Right hindlimb (tissue), 1 donor: ENCODE data around the gene IL10RA.
"Not testable (repeated sequence)": the region's sequence is repeated elsewhere in the genome, so short reads cannot be mapped to it uniquely, and the experiment has no call there.

ENCODE experiments used
- DNase-seq: peaks from one replicate; pipeline ENCODE4 v3.0.0-alpha.2; 2018

The IL10RA gene

GRCh38 chr11:117962826-117963225 lies 23.4 kb upstream of the IL10RA start:
- DNase-seq: no peak

DNA sequence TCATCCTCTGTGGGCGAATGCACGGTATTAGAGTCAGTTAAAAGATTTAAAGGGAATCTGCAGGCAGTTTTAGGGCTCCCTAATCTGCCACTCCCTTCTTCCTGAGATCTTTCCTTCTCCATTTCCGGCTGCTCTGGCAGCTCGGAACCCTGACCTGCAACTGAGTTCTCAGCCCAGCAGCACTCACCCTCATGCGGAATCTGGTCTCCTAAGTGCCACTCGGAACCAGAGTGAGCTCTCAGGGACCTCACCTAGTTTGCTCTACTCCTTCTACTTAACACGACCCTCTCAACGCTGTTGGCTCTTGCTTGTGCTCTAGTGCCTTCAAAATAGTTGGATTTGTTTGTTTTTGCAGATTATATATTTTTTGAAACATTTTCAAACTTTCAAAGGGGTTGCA lies 19.3 kb upstream of the IL10RA start:
- no peak for DNase-seq

- no peak for DNase-seq
Observed at GRCh38 chr11:117969160-117969991, 16.8 kb upstream of the IL10RA start.

DNA sequence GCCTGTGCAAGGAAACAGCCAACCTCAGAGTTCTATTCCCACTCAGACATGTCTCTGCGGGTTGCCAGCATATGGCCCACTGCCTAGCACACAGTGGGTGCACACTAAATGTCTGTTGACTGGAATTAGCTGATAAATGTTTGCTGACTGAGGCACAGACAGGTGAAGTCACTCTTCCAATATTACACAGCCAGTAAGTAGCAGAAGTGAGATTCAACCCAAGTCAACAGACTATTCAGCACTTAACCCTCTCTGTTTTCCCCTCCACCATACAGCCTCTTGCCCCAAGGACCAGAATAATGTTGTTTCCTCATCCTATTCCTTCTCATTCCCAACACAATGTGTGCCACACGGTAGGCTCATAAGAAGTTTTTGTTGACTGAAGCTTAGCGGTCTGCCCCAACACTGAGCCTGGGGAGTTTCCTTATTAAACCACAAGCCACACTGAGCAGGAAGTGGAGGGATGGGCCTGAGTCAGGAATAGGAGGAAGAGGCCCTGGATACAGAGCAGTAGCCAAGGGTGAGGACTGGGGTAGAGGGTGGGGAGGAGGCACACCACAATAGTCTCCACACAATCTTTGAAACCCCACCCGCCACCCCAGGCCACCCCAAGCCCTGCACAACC lies 15.7 kb upstream of the IL10RA start:
- no peak for DNase-seq

- no peak for DNase-seq
Observed at GRCh38 chr11:117972044-117972443, 14.2 kb upstream of the IL10RA start.

- no peak for DNase-seq
Observed at GRCh38 chr11:117972629-117973502, 13.3 kb upstream of the IL10RA start.

GRCh38 chr11:117973503-117973860 lies 12.7 kb upstream of the IL10RA start:
- no peak for DNase-seq

- DNase-seq: no peak
Observed at GRCh38 chr11:117976445-117976844, 9.7 kb upstream of the IL10RA start.

DNA sequence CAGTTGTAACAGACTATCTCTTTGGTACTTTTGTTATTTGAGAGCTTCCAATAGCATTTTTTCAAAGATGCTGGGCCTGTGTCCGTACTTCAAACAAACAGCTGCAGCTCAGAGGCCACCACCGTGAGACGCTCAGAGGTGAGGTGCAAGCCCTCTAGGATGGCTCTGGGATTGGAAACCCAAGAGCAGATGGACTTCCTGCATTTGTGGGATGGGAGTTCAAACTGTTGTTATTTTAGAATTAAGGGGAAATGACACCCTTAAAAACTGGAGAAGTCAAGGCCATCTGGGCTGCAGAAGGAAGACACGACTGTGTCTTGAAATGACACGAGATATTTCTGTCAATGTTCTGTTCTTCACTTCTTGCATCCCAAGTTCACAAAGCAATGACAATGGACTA lies 9.2 kb upstream of the IL10RA start:
- no peak for DNase-seq

GRCh38 chr11:117977612-117978264 lies 8.5 kb upstream of the IL10RA start:
- DNase-seq: not testable (repeated sequence)

DNA sequence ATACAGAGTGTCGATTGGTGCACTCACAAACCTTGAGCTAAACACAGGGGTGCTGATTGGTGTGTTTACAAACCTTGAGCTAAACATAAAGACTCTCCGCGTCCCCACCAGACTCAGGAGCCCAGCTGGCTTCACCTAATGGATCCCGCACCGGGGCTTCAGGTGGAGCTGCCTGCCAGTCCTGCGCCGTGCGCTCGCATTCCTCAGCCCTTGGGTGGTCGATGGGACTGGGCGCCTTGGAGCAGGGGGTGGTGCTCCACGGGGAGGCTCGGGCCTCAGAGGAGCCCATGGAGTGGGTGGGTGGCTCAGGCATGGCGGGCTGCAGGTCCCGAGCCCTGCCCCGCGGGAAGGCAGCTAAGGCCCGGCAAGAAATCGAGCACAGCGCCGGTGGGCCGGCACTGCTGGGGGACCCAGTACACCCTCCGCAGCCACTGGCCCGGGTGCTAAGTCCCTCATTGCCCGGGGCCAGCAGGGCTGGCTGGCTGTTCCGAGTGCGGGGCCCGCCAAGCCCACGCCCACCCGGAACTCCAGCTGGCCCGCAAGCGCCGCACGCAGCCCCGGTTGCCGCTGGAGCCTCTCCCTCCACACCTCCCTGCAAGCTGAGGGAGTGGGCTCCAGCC lies 7.8 kb upstream of the IL10RA start:
- not testable (repeated sequence) for DNase-seq

- no peak for DNase-seq
Observed at GRCh38 chr11:117978991-117979390, 7.2 kb upstream of the IL10RA start.

DNA sequence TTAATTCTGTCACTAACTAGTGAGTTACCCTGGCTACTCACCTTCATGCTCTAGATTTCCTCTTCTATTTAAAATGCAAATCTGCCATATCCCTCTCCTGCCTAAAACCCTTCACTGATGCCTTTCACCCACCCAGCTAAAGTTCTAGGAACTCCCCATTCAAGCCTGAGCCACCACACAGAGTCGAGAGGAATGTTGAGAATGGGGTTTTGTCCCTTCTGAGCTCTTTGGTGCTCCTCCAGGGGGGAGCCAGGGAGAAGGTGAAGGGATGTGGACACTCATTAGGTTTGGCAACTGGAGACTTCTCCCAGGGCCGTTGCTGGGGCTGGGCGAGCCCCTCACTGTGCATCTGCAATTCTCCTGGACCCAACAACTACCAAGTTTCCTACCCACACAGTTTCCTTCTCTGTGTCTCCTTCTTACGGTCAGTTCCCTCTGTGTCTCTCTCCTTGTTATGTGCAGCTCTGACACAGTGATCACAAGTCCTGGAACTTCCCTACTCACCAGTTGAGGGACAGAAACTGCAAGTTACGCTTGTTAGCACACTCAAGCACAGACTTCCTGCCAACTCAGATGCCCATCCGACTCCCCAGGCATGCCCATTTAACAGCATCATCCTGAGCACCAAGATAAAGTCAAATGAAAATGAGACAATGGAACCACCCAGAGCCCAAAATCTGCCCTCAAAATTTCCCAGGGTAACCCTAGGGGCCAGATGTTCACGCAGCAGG lies 6.5 kb upstream of the IL10RA start:
- no peak for DNase-seq

- no peak for DNase-seq
Observed at GRCh38 chr11:117980280-117980679, 5.9 kb upstream of the IL10RA start.

DNA sequence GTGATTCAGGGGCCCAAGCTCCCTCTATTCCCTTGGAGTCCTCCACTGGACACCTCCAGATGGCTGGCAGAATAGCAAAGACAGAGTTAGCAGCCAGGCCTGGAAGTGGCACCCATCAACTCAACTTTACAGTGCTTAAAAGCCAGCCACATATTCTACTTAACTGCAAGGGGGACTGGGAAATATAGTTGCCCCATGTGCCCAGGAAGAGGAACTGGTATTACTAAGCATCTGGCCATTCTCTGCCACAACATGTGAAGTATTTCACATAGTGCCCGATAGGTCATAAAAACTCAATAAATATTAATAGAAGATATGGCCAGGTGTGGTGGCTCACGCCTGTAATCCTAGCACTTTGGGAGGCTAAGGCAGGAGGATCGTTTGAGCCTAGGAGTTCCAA lies 5.5 kb upstream of the IL10RA start:
- DNase-seq: no peak

DNA sequence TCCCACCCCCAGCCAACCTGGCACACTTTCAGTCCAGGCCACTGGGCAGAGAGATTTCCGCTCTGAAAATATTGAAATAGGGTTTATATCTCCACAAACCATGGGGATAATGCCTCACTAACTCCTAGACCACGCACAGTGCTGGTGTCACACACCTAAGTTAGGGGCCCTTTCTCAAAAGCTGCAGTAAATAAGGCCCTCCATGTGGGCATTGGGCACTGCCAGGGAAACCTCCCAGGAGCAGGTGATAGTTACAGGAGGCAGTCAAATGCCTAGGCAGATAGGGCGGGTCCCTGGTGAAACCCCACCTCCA lies 3.1 kb upstream of the IL10RA start:
- DNase-seq: no peak

DNA sequence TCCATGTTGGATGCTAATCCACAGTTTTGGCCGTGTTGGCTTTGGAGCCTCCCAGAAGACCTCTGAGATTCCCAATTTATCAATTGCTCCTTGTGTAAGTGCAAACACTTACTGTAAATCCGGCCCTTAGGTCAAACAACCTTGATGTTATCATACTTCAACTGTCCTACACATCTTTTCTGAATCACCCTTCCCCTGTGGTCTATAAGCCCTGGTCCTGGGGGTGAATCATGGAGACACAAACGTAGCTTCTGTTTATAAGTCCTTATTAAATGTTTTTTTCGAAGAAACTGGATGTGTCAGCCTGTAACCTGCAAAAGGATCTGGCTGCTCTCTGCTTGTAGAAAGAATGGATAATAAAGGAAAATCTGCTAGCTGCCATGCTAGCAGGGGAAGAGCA lies 1.7 kb upstream of the IL10RA start:
- DNase-seq: no peak

DNA sequence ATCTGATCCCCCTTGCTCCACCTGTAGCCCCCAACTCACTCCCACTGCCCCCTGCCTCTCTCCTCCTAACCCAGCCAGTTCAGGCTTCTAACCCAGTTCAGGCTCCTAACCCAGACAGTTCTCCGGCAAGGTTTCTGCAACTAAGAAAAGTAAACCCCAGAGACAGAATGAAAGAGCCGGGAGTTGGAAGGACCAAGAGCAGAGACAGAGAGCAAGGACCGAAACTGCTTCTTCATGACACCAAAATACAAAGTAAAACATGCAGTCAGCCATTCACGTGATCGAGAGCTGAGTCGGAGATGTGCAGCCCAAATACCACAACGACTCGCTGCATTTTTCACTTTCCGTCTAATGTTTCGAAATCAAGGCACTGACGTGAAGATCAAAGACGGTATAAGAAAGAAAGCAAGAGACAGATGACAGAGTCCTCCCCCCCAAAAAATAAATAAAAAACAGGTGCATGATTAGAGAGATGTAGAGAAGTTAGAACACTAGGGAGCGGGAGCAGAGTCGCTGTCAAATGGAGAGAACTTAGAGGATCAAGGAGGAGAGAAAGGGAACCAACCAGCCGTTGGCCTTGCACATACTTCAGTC lies 884 bp downstream of the IL10RA start:
- DNase-seq: no peak

DNA sequence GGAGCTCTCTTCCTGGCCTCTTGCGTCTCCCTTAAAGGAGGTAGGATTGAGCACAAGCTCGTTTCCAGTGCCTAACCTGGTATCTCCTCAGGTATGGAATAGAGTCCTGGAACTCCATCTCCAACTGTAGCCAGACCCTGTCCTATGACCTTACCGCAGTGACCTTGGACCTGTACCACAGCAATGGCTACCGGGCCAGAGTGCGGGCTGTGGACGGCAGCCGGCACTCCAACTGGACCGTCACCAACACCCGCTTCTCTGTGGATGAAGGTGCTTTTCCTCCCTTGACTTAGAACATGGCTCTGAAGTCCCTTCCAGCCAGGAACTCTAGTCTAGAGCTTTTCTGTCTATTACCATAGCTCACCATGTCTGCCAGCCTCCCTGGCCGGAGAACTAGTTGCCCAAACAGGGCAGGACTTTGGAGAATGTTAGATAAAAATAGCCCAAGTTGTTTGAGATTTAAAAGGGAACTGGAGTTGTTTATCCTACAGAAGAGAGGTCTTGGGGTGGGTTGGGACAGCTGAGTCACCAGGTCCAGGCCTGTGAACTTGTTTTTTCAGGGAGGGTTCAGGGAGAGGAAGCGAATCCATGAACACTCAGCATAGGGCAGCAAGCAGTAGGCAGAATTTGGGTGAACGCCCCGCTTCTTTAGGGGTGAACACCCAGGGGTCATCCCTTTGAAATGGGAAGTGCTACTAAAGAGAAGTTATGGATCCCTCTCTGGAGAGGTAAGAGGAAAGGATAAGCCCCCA lies 3.3 kb downstream of the IL10RA start:
- no peak for DNase-seq

DNA sequence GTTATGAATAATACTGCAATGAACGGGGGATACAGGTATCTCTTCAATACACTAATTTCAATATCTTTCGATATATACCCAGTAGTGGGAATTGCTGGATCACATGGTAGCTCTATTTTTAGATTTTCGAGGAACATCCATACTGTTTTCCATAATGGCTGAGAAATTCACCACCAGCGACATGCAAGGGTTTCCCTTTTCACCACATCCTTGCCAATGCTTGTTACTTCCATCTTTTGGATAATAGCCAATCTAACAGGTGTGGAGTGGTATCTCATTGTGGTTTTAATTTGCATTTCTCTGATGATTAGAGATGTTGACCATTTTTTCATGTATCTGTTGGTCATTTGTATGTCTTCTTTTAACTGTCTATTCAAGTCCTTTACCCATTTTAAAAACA lies 5.9 kb downstream of the IL10RA start:
- no peak for DNase-seq

- DNase-seq: no peak
Observed at GRCh38 chr11:117992620-117993019, 6.4 kb downstream of the IL10RA start.
